NB4 (cell line): ENCODE data around the gene NCF4.

ENCODE experiments used
- CTCF ChIP-seq: IDR thresholded peaks from one replicate; pipeline ENCODE4 v1.5.1; 2012; ENCODE audit warnings: low read depth, low read length
- MAX ChIP-seq: IDR thresholded peaks from 2 replicates; pipeline ENCODE4 v1.6.1; 2011; ENCODE audit warnings: low read depth, low read length
- MYC ChIP-seq: IDR thresholded peaks from 2 replicates; pipeline ENCODE4 v1.6.1; 2011; ENCODE audit warnings: low read depth, low read length
- POLR2A ChIP-seq: IDR thresholded peaks from 2 replicates; pipeline ENCODE4 v1.6.1; 2011; ENCODE audit warnings: mild to moderate bottlenecking; ENCODE audit not compliant: insufficient read length; ENCODE audit errors: extremely low read depth

- TF ChIP-seq CTCF (no peak), POLR2A (no peak), MAX (no peak), MYC (no peak)
Measured at GRCh38 chr22:36822581-36822980, 38.2 kb upstream of the NCF4 start.
